Gastrocnemius medialis (tissue), 4 donors: ENCODE results near the gene GRK1.

Source experiments
- POLR2A ChIP-seq, 2 donors: fragments of 450-650 bp; IDR thresholded peaks; one replicate each; pipeline ENCODE4 v1.6.1; 2017; ENCODE audit warnings: antibody characterized with exemption in 2 of 2, mild to moderate bottlenecking in 2 of 2, moderate library complexity in 2 of 2
- TF ChIP-seq, protein P1 (sequence below), 5 experiments: fragments of 450-650 bp in 3 of 5; fragments of 200-600 bp in 2 of 5; sonication (generic) in 2 of 5; IDR thresholded peaks in 4 of 5; conservative IDR thresholded peaks in 1 of 5; 1 replicate in 4 of 5; 2 replicates in 1 of 5; pipeline ENCODE4 v1.5.1; 2016 to 2019; ENCODE audit warnings: antibody characterized with exemption in 5 of 5, mild to moderate bottlenecking in 3 of 5, moderate library complexity in 3 of 5

DNA sequence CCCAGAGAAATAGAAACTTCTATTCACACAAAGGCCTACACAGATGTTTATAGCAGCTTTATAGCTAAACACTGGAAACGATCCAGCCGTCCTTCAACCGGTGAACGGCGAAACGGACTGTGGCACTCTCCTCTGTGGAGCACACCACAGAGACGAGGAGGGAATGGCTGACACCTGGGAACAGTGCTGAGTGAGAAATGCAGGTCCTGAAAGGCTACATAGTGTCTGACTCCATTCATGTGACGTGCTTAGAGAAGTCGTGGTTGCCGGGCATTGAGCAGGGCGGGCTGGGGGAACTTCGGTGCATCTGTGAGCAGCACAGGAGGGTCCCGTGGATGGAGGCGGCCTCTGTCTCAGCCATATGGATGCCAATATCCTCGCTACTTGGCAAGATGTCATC, 3.1 kb upstream of the GRK1 start:
- TF ChIP-seq, protein P1, sequence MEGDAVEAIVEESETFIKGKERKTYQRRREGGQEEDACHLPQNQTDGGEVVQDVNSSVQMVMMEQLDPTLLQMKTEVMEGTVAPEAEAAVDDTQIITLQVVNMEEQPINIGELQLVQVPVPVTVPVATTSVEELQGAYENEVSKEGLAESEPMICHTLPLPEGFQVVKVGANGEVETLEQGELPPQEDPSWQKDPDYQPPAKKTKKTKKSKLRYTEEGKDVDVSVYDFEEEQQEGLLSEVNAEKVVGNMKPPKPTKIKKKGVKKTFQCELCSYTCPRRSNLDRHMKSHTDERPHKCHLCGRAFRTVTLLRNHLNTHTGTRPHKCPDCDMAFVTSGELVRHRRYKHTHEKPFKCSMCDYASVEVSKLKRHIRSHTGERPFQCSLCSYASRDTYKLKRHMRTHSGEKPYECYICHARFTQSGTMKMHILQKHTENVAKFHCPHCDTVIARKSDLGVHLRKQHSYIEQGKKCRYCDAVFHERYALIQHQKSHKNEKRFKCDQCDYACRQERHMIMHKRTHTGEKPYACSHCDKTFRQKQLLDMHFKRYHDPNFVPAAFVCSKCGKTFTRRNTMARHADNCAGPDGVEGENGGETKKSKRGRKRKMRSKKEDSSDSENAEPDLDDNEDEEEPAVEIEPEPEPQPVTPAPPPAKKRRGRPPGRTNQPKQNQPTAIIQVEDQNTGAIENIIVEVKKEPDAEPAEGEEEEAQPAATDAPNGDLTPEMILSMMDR (IDR thresholded peaks at IDR 0.05 in 4 of 5, conservative IDR thresholded peaks at IDR 0.05 in 1 of 5): no peak
- TF ChIP-seq POLR2A (IDR thresholded peaks at IDR 0.05): no peak
